VCaP (cell line): Measurements from ENCODE around the gene LNX1.
"Not testable (repeated sequence)": the region's sequence is repeated elsewhere in the genome, so short reads cannot be mapped to it uniquely, and the experiment has no call there.

Source experiments
- H3K27ac ChIP-seq: fragments of 450-650 bp; 2 replicates; pipeline ENCODE4 v1.5.1; 2017
- CTCF ChIP-seq: fragments of 450-650 bp; conservative IDR thresholded peaks from 2 replicates; pipeline ENCODE4 v1.5.1; 2017; ENCODE audit warnings: mild to moderate bottlenecking, moderate library complexity

Gene LNX1

DNA sequence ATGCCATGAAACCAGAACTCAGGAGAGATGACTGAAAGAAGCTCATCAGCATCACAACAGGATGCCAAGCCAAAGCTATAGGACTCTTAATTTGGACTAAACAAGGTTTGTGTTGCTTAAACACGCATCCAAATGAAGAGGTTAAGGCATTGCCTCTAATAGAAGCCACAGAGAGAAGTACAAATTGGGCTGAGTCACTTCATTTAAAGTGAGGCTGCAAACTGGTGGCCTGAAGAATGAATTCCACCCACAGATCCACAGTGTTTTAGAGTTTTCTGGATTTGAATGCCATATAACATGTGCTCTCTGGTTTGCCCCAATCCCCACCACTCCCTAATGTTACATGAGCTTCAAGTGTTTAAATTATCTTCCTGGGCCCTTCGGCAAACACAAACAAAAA lies 110.4 kb downstream of the LNX1 start:
- TF ChIP-seq CTCF, result no peak
- no peak overlapping the region for H3K27ac ChIP-seq

DNA sequence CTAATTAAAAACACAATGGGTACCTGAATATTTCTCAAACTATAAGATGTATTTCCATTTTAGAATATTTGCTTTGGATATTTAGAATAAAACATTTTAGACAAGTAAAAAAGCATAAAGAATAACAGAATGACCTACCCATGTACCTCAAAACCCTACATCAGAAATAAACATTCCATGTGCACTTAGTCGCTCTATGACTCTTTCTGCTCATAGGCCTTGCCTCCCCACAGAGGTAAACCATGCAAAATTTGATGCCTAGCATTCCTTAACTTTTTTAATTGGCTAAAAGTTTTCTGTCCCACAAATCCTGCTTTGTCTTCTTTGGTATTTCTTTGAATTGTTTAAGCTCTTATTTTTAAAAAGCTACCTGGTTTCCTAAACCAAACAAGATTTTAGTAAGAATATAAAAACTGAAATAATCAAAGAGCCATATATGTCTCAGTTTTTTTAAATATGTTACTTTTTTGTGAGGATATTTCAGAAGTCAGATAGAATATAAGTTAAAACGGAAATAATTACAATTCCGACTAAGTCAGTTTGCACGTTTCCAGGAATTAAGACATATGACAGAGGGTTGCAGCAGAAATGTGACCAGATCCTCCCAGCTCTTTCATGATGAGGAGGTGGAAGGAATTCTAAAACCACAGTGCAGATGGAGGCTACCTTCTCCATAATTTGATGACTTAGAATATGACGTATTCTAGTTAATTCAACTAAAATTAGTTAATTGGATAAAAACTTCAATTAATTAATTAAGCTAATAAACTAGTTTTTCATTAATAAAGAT lies 111.4 kb downstream of the LNX1 start:
- no peak overlapping the region for H3K27ac ChIP-seq
- TF ChIP-seq CTCF, result no peak

DNA sequence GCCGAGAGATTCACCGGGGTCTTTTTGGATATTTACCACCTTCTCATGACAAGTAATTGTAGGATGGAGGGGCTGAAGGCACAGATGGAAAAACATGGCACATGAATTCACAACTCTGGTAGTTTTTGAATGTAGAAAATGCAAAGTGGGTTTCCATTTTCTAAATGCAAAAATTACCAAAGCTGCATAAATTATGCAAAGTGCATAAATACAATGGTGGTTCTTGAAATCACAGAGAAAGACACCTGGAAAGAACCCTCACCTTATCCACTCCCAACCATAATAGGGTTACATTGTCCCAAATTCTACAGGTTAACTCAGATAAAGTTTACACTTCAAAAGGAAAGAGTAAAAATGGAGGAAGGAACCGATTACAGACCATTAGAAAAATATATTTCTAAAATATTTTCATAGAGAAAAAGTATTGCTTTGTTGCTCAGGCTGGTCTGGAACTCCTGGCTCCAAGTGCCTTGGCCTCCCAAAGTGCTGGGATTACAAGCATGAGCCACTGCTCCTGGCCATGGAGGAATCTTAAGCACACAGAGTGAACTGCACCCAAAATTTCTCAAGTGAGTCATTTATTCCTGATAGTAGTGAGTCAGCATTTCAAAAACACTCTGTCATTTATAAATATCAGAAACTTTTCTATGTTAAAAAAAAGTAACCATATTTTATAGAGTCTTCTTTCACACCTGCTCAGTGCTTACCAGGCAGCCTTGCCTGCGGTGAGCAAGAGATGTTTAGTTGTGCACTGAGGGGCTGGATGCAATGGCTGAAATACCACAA lies 112.4 kb downstream of the LNX1 start:
- H3K27ac ChIP-seq, result no peak overlapping the region
- no peak for TF ChIP-seq CTCF

- H3K27ac ChIP-seq, result no peak overlapping the region
- no peak for TF ChIP-seq CTCF
These were observed 113.7 kb downstream of the LNX1 start for GRCh38 chr4:53477636-53478035.

- H3K27ac ChIP-seq, result no peak overlapping the region
These were observed 114.2 kb downstream of the LNX1 start for GRCh38 chr4:53477038-53477565.

GRCh38 chr4:53476232-53477037 lies 114.9 kb downstream of the LNX1 start:
- no peak overlapping the region for H3K27ac ChIP-seq

More at GRCh38 chr4:53477038-53477565, 114.2 kb downstream of the LNX1 start:
- no peak for TF ChIP-seq CTCF

DNA sequence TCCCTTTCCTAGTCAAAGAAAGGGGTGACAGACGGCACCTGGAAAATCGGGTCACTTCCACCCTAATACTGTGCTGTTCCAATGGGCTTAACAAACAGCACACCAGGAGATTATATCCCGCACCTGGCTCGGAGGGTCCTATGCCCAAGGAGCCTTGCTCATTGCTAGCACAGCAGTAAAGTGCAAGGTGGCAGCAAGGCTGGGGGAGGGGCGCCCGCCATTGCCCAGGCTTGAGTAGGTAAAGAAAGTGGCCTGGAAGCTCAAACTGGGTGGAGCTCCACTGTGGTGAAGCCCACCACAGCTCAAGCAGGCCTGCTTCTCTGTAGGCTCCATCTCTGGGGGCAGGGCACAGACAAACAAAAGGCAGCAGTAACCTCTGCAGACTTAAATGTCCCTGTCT lies 124.7 kb downstream of the LNX1 start:
- not testable (repeated sequence) for H3K27ac ChIP-seq

More at GRCh38 chr4:53476232-53477037, 114.9 kb downstream of the LNX1 start:
- TF ChIP-seq CTCF, result no peak
